Stimulated activated CD4-positive, alpha-beta T cell treated with anti-CD3 and anti-CD28 coated beads, Interleukin-1b, Interleukin-23, amount 100 ng/mL, for 4 hours (primary cell): ENCODE results near the gene LIME1.

Experiments
- DNase-seq, 2 donors: peaks; one replicate each; pipeline ENCODE4 v3.0.0-alpha.2; 2020; ENCODE audit warnings: low read depth in 2 of 2

LIME1 gene

DNA sequence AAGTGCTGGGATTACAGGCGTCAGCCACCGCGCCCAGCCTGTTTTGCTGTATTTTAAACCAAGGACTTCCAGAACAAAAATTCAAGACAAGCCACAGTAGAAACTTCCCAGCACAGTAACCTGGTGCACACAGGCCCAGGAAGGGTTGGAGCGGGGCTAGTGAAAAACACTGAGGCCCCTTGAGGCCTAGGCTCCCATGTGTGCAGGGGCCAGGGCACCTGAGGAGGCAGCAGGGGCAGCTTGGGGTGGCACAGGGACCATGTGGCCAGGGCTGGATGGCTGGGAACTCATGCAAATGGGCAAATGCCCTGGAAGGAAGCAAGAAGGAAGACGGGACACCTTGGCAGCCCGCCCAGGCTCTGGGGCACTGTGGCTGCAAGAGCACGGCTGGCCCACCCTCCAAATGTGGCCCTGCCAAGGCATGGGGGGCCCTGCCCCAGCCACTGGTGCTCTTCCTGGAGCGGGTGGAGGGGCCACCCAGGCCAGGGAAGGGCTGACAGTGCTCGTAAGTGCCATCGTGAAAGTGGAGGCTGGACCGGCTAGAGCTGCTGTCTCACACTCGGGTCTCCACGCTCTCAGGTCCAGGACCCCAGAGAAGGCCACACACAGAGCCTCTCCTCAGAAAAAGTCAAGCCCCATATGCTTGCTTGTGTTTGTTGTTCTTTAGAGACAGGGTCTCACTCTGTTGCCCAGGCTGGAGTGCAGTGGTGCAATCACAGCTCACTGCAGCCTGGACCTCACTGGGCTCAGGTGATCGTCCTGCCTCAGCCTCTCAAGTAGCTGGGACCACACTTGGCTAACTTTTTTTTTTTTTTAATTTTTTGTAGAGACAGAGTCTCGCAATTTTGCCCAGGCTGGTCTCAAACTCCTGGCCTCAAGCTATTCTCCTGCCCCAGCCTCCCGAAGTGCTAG lies 13.4 kb downstream of the LIME1 start:
- no peak for DNase-seq

DNA sequence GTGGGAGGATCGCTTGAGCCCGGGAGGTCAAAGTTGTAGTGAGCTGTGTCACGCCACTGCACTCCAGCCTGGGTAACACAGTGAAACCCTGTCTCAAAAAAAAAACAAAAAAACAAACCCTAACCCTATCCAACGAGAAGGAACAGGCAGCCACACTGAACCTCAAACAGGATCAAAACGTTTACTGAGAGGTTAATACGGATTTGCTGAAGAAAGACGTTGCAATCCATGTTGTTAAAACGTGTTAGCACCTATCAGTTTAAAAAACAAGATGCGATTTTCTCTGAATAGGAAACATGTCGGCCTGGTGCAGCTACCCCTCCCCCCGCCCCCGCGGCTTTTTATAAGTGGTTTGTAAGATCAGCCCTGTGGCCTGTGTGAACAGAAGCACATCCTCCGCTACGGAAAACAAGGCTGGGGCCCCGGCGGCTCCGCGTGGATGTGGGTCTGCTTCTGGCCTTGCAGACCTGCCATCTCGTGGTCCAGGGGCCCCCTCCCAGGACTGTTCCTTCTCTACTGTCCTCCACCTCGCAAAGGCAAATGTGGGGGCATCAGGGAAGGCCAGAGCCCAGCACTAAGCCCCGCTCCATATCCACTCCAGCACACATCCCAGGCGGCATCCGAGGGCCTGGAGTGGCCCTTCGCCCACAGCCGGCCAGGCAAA lies 14.5 kb downstream of the LIME1 start:
- DNase-seq = peak; percentile 45 to 58

GRCh38 chr20:63751471-63752271 lies 15.2 kb downstream of the LIME1 start:
- DNase-seq = no peak

DNA sequence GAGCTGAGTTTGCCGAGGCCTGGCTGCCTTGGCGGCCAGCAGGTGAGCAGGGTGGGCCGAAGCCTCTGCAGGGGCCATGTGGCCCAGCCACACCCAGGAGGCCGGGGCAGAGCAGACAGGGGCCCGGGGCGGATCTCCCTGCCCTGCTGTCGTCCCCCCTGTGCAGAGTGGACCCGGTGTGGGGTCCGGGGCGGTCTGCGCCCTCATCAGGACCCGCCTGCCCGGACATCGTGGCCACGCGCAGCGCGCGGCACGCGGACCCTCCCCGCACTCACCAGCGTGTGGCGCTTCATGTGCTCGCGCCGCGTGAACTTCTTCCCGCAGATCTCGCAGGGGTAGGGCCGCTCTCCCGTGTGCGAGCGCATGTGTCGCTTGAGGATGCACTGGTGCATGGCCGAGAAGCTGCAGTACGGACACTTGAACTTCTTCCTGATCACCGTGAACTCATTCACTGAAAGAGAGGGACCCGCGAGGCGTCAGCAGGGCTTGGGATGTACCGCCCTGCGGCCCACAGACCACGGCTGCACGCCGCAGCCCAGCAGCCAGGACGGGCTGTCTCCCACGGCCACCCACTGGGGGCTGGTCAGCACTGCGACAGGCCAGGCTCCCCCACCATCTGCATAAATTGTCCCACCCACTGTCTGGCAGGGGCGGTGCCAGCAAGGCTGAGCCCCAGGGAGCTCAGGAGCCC lies 16.1 kb downstream of the LIME1 start:
- DNase-seq = no peak

DNA sequence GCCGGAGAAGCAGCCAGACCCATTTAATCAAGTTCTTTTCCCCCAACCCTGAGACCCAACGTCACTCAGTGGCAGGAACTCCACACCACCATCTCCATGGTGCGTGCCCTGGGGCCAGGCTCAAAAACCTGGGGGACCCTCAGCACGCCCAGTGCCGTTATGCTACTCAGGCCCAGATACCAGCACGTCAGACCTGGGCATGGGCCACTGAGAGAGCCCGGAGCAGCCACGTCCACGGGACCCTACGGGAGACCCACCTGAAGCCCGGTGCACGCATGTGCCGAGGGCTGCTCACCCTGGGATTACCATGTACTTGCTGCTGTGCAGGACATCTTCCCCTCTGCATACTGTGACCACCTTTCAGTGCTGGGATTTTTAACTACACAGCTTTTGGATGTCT lies 16.9 kb downstream of the LIME1 start:
- DNase-seq = no peak

DNA sequence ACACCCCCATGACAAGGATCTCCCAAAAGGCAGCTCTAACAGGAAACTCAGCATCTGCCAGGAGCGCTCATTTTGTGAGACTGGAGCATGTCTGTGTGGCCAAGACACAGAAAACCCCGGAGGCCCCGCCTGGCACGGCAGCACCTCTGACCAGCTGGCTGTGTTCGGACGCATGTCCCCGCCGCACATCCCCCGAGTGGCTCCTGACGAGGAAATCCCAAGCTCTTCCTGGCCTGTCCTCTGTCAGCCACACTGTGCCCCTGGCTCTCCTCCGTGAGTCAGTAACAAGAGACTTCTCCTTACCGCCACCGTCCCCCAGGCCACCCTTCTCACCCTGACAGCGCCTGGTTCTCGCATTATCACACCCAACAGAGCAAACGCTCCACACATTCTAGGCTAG lies 17.5 kb downstream of the LIME1 start:
- no peak for DNase-seq

- DNase-seq = no peak
Measured at GRCh38 chr20:63755933-63756647, 19.6 kb downstream of the LIME1 start.

- no peak for DNase-seq
Measured at GRCh38 chr20:63756648-63756991, 20.2 kb downstream of the LIME1 start.

- DNase-seq = no peak
Measured at GRCh38 chr20:63758152-63758551, 21.7 kb downstream of the LIME1 start.

DNA sequence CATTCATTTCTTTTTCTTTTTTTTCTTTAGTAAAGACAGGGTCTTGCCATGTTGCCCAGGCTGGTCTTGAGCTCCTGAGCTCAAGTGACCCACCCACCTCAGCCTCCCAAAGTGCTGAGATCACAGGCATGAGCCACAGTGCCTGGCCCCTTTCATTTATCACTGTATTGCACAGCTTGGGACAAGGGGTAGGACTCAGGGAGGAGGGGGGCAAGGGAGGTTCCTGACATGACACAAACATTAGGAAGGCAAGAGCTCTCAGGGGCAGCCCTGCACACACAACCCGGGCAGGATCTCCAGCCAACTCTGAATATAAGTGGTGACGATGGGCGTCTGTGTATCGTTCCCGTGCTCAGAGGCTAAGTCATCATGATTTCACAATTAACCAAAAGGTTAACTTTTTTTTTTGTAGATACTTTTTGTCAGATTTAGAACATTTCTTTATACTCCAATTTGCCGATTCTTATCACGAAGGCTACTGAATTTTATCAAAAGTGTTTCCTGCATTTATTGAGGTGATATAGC lies 23.0 kb downstream of the LIME1 start:
- DNase-seq = no peak

DNA sequence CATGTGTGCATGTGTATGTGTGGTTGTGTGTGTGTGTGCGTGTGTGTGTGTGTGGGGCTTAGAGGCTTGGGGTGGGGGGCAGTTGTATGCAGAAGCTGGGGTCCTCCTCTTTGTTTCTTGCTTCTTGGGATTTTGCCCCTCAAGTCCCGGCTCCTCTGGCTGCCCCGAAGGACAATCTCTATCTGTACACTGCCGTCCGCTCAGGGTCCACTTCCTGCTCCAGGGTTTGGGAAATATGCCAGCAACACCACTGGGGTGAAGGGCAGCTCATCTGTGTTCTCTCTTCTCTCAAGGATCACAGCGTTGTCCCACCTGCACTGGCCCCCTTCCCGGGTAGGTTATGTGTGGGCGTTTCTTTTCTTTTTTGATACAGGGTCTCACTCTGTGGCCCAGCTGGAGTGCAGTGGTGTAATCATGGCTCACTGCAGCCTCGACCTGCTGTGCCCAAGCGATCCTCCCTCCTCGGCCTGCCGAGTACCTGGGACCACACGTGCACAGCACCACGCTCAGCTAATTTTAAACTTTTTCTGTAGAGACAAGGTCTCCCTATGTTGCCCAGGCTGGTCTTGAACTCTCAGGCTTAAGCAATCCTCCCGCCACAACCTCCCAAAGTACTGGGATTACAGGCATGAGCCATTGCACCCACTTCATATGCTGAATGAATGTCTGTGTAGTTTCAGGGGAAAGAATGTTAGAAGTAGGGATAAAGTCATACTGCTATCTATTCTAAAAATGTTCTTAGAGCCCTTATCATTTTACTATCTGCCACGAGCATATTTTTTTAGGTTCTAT lies 28.8 kb downstream of the LIME1 start:
- no peak for DNase-seq

GRCh38 chr20:63765902-63766301 lies 29.4 kb downstream of the LIME1 start:
- no peak for DNase-seq

DNA sequence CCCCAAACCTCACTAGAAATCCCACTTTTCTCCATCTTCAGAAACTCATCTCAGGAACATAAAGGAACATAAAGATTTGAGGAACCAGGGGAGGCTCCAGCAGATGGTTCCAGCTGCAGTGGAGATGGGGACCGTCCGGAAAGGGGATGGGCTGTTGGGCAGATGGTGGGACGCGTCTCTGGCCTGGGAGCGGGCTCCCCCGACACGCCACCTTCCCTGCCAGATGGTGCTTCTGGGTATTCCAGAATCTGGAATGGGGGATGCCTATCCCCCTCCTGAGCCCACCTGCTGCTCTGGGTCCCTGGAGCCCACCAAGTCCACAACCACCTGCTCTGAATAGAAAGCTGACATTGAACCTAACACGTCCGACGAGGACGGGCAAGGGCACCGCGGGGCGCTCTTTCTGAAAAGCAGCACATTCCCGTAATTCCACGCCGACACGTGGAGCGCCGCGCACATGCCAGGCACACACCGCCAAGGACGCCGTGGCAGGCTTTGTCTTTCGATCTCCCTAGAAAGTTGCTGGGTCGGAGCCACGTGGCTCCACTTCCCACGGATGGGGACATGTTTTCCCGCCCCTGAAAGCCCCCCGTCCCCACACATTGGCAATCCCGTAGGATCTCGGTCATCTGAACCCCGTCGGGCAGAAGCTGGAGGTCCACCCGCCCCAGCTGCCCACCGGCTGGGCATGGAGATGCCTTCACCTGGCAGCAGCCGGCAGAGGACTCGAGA lies 30.4 kb downstream of the LIME1 start:
- DNase-seq = no peak

- DNase-seq = no peak
Measured at GRCh38 chr20:63767456-63767855, 31.0 kb downstream of the LIME1 start.

DNA sequence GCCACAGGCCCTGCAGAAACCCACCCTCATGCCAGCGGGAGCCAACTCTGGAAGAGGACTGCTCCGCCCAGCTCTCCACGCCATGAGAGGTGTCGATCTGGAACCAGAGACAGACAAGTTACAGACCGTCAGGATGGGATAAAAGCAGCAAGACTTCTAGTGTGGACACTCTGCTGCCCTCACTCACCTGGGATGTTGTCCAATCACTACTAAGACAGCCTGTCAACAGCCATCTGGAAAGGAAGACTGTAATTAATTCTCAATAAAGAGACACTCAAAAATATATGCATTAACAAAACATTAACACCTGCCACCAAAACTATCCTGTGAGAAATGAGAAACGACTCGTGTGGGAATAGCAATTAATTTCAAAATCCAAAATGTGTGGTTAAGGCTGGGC lies 31.4 kb downstream of the LIME1 start:
- no peak for DNase-seq

- DNase-seq = no peak
Measured at GRCh38 chr20:63768591-63769515, 32.4 kb downstream of the LIME1 start.

- DNase-seq = no peak
Measured at GRCh38 chr20:63769891-63770474, 33.5 kb downstream of the LIME1 start.
